Measurements from ENCODE around the gene ZNF560.
A peak's percentile ranks its signal among the peaks of the same experiment; 100 is the strongest.
"Not testable (repeated sequence)": the region's sequence is repeated elsewhere in the genome, so short reads cannot be mapped to it uniquely, and the experiment has no call there.

Gene ZNF560

DNA sequence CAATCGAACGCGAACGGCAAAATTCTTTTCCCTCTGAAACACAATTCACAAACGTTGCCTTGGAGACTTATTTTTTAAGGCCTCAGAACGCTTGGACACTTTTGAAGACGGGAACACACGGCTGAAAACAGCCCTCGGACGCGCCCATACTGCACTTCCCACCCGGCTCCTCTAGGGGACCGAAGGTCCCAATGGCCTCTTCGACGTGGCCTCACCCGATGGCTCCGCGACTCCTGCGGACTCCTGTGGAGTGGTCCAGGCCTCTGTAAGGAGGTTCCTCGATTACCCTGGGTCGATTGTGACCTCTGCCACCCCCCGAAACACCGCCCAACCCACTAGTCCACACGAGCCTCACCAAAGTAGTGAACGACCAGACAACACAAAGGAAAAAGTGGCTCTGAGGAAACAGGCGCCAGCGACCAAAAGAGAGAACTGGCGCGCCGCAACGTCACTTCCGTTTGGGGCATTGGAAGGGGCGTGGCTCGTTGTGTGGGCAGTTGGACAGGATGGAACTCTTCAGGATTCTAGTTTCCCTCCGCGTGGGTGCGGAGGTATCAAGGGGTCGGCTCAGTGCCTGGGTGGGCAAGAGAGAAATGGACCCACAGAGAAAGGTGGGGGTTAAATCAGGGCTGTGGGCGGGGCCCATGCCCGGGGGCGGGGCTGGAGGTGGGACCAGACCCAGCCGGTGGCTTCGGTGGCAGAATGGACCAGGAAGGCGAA lies at the start of gene ZNF560:
Gene ZNF560 (minus strand): TSS at position 434 of the 720 bp plus-strand sequence. CDS start 23,303 bp downstream, outside the sequence.
- TF ChIP-seq, protein P1, sequence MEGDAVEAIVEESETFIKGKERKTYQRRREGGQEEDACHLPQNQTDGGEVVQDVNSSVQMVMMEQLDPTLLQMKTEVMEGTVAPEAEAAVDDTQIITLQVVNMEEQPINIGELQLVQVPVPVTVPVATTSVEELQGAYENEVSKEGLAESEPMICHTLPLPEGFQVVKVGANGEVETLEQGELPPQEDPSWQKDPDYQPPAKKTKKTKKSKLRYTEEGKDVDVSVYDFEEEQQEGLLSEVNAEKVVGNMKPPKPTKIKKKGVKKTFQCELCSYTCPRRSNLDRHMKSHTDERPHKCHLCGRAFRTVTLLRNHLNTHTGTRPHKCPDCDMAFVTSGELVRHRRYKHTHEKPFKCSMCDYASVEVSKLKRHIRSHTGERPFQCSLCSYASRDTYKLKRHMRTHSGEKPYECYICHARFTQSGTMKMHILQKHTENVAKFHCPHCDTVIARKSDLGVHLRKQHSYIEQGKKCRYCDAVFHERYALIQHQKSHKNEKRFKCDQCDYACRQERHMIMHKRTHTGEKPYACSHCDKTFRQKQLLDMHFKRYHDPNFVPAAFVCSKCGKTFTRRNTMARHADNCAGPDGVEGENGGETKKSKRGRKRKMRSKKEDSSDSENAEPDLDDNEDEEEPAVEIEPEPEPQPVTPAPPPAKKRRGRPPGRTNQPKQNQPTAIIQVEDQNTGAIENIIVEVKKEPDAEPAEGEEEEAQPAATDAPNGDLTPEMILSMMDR (IDR thresholded peaks at IDR 0.05; ENCODE audit: insufficient read depth, low read length, poor library complexity, severe bottlenecking): no peak
- no peaks in the 10 kb centered on the region for H3K36me3 ChIP-seq (ENCODE audit: control insufficient read depth, insufficient read depth, low read length)
- no peaks in the 10 kb centered on the region for H3K27me3 ChIP-seq (replicated peaks; ENCODE audit: control insufficient read depth, insufficient read depth, low read length)
- no peak within 1 kb of the TSS for H3K4me3 ChIP-seq (replicated peaks; ENCODE audit: low read depth, low read length)
- DNase-seq (ENCODE audit: extremely low read depth, insufficient read length): peak; percentile 18

DNA sequence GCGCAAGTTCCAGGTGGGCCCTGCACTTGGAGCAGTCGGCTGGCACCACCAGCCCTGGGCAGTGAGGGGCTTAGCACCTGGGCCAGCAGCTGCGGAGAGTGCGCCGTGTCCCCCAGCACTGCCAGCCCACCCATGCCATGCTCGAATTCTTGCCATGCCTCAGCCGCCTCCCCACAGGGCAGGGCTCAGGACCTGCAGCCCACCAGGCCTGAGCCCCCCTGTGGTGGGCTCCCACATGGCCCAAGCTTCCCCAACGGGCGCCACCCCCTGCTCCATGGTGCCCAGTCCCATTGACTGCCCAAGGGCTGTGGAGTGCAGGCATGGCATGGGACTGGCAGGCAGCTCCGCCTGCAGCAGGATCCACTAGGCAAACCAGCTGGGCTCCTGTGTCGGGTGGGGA lies 49.5 kb upstream of the ZNF560 start:
- no peak overlapping the region for H3K4me3 ChIP-seq (replicated peaks; ENCODE audit: low read depth, low read length)
- TF ChIP-seq, protein P1 (IDR thresholded peaks at IDR 0.05; ENCODE audit: insufficient read depth, low read length, poor library complexity, severe bottlenecking): no peak
- no peak for DNase-seq (ENCODE audit: extremely low read depth, insufficient read length)
- H3K36me3 ChIP-seq (ENCODE audit: control insufficient read depth, insufficient read depth, low read length): no peaks in the 10 kb centered on the region
- H3K27me3 ChIP-seq (replicated peaks; ENCODE audit: control insufficient read depth, insufficient read depth, low read length): no peaks in the 10 kb centered on the region

DNA sequence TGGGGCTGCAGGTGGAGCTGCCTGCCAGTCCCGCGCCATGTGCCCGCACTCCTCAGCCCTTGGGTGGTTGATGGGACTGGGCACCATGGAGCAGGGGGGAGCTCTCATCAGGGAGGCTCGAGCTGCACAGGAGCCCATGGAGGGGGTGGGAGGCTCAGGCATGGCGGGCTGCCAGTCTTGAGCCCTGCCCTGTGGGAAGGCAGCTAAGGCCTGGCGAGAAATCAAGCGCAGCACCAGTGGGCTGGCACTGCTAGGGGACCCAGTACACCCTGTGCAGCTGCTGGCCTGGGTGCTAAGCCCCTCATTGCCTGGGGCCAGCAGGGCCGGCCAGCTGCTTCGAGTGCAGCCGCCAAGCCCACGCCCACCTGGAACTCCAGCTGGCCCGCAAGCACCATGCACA lies 42.9 kb upstream of the ZNF560 start:
- not testable (repeated sequence) for H3K36me3 ChIP-seq (ENCODE audit: control insufficient read depth, insufficient read depth, low read length); H3K4me3 ChIP-seq (replicated peaks; ENCODE audit: low read depth, low read length); H3K27me3 ChIP-seq (replicated peaks; ENCODE audit: control insufficient read depth, insufficient read depth, low read length); DNase-seq (ENCODE audit: extremely low read depth, insufficient read length)

DNA sequence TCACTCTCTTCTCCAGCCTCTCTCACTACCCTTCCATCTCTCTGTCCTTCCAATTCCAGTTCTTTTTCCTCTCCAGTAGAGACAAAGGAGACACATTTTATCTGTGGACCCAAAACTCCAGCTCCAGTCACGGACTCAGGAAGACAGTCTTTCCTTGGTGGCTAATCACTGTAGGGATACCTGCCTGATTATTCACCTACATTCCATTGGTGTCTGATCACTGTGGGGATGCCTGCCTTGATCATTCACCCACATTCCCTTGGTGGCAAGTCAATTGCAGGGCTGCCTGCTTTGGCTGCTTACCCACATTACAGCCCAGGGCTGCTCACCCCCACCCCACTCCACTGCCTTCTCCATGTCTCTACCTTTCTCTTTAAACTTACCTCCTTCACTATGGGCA lies 41.5 kb upstream of the ZNF560 start:
- DNase-seq (ENCODE audit: extremely low read depth, insufficient read length); H3K27me3 ChIP-seq (replicated peaks; ENCODE audit: control insufficient read depth, insufficient read depth, low read length); H3K36me3 ChIP-seq (ENCODE audit: control insufficient read depth, insufficient read depth, low read length); H3K4me3 ChIP-seq (replicated peaks; ENCODE audit: low read depth, low read length): not testable (repeated sequence)

DNA sequence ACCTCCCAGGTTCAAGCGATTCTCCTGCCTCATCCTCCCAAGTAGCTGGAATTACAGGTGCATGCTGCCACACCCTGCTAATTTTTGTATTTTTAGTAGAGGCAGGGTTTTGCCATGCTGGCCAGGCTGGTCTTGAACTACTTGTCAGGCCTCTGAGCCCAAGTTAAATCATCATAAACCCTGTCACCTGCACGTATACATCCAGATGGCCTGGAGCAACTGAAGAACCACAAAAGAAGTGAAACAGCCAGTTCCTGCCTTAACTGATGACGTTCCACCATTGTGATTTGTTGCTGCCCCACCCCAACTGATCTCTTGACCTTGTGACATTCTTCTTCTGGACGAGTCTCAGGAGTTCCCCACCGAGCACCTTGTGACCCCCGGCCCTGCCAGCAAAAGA lies 40.8 kb upstream of the ZNF560 start:
- H3K36me3 ChIP-seq (ENCODE audit: control insufficient read depth, insufficient read depth, low read length); DNase-seq (ENCODE audit: extremely low read depth, insufficient read length): not testable (repeated sequence)

DNA sequence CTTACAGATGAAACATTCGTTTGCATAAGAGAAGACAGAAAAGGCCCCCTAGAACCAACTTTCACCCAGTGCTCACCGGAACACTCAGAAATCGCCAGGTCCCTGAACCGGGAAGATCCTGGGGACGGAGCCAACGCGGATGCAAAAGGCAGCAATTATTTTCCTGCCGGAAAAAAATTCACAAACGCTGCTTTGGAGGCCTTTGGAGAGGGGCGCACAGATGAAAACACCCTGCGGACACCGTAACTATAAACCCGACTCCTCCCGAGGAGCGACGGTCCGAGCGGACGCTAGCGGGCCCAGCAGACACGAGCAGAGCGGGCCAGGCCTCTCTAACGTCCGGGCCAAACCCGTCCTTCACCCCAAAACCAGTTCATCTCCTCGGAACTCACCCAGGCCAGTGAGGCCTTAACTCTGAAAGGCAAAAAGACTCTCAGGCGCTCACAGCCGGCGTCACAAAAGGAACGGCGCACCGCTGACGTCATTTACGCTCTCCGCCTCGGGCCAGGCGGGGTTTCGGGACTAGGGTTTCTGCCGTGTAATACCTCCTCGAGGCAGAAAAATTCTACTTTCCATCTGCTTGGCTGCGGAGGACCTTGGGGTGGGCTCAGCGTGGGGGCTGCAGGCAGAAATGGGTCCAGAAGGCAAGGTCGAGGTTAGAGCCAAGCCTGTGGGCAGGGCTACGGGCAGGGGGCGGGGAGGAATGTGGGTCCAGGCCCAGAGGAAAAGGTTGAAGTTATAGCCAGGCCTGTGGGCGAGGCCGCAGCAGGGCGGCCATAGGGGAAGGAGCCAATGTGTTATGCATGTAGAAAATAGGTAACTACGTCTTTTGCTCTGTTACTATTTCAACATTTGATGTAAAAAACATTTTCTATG lies 40.0 kb upstream of the ZNF560 start, which contains the start of gene ZNF426:
Gene ZNF426 (minus strand): TSS at position 463 of the 876 bp plus-strand sequence. CDS start 2,413 bp downstream, outside the sequence.
- H3K36me3 ChIP-seq (ENCODE audit: control insufficient read depth, insufficient read depth, low read length): peaks cover 11% of the 10 kb centered on the region
- no peaks in the 10 kb centered on the region for H3K27me3 ChIP-seq (replicated peaks; ENCODE audit: control insufficient read depth, insufficient read depth, low read length)
- TF ChIP-seq, protein P1 (IDR thresholded peaks at IDR 0.05; ENCODE audit: insufficient read depth, low read length, poor library complexity, severe bottlenecking): no peak
- H3K4me3 ChIP-seq (replicated peaks; ENCODE audit: low read depth, low read length): peak within 1 kb of the TSS; percentile 88
- DNase-seq (ENCODE audit: extremely low read depth, insufficient read length): peak; percentile 87

More for the DNA sequence above, 40.8 kb upstream of the ZNF560 start:
- H3K4me3 ChIP-seq (replicated peaks; ENCODE audit: low read depth, low read length); H3K27me3 ChIP-seq (replicated peaks; ENCODE audit: control insufficient read depth, insufficient read depth, low read length): not testable (repeated sequence)

DNA sequence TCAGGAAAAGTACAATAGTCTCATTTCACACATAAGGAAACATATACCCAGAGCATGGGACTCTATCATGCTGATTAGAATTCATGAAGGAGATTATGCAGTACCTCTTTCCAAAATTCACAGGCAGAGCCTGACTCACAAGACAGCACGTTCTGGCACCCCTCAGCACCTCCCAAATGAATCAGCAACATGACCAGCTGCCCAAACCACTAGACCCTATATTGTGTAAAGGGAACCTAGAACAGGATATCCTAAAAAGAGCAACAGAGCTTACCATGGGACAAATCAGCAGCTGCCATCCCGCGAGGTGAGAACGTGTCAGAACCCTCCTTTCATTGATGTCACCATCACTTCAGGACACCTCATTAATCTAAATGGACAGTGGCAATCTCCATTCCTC lies 37.5 kb upstream of the ZNF560 start:
- TF ChIP-seq, protein P1 (IDR thresholded peaks at IDR 0.05; ENCODE audit: insufficient read depth, low read length, poor library complexity, severe bottlenecking): no peak
- Histone ChIP-seq H3K4me3 (replicated peaks; ENCODE audit: low read depth, low read length) (no peak overlapping the region), H3K36me3 (ENCODE audit: control insufficient read depth, insufficient read depth, low read length) (peaks cover 20% of the 10 kb centered on the region), H3K27me3 (replicated peaks; ENCODE audit: control insufficient read depth, insufficient read depth, low read length) (no peaks in the 10 kb centered on the region)
- DNase-seq (ENCODE audit: extremely low read depth, insufficient read length): no peak

Measured in GM06990 (cell line).